ENCODE data around the gene POU2F1.

Gene POU2F1

DNA sequence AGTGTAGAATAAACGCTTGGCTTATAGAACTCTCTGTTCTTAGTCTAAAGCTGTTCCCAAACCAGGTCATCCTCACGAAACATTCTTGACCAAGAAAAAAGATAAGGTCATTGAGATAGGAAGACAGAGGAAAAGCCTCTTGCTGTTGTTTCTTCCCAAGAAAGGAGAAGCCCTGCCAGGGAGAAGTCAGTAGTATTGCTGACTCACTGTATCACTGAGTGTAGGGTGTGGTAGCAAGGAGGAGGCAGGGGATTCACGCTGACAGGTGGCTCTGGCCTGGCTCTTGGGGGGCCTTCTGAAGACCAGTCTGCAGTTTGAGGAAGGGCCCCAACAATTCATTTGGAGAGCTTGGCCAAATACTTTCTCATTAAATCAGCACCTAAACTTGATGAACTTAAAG lies 199.8 kb downstream of the POU2F1 start:
- TF ChIP-seq CTCF (IDR thresholded peaks at IDR 0.05): no peak
- H3K9me3 ChIP-seq: no peaks in the 10 kb centered on the region
- peaks cover 17% of the 10 kb centered on the region for H3K36me3 ChIP-seq
- H3K27ac ChIP-seq: no peak overlapping the region
- H3K27me3 ChIP-seq: no peaks in the 10 kb centered on the region
- no peak overlapping the region for H3K4me3 ChIP-seq (ENCODE audit: low read depth in 1 of 2, low read length in 1 of 2)
- no peaks in the 10 kb centered on the region for H3K4me1 ChIP-seq (ENCODE audit: control insufficient read depth in 1 of 2, insufficient read depth in 1 of 2, low read depth in 1 of 2, low read length in 1 of 2)

DNA sequence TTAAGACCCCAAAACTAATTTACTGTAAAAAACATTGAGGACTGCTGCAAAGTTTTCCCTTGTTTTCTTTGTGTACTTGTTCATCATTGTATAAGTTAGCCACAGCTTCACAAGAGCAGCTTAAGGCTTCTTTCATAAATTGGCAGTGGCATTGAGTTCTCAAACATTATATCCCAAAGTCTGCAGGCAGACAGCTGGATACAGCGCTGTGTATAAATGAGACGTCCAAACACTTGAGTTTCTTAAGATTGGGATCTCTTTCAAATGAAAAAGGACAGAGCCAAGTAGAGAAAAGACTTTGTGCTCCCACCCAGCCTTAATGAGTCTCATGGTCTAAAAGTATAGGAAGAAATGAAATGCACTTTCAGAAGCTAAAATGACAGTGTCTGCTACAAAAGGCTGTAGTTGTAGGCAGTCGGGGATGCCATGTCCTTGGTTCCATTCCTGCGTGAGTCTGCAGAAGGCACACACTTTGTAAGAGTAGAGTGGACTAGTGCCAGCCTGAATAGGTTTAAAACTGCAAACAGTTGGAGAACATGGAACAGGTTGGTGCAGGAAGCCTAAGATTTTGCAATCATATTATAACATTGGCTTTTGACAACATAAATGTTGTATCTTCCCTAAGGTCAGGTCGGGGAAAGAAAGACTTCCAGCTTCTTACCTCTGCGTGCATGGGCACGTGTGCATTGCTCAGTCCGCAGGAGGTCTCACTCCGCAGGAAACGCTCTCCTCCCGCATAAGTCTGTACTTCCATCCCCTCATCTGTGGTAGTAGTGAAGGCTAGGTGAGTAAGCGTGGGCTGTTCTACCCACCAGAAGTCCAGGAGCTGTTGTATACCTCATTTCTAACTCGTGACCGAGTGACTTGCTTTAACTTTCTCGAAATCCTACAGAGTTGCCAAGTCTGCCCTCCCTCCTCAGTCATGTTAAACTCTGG lies 203.3 kb downstream of the POU2F1 start:
- peaks cover 7% of the 10 kb centered on the region for H3K36me3 ChIP-seq
- no peaks in the 10 kb centered on the region for H3K9me3 ChIP-seq
- H3K27ac ChIP-seq: no peak overlapping the region
- no peak overlapping the region for H3K4me3 ChIP-seq (ENCODE audit: low read depth in 1 of 2, low read length in 1 of 2)
- no peaks in the 10 kb centered on the region for H3K4me1 ChIP-seq (ENCODE audit: control insufficient read depth in 1 of 2, insufficient read depth in 1 of 2, low read depth in 1 of 2, low read length in 1 of 2)
- no peaks in the 10 kb centered on the region for H3K27me3 ChIP-seq
- no peak for TF ChIP-seq CTCF (IDR thresholded peaks at IDR 0.05)

DNA sequence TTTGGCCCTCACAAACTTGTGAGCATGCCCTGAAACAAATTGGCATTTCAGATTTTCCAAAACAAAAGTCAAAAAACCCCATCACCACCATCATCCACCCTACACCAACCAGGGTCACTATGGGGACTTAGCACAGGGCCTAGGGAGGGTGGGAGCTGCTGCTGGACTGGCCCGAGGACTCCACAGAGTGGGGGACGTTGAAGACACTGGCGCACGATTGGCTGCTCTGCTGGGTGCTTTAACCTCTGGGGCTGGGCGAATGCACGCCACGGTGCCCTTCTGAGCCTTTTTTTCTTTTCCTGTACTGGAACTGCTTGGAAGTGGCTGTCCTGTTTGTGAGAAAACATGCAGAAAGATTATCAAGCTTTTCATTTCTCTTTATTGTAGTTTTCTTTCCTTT lies 204.8 kb downstream of the POU2F1 start:
- Histone ChIP-seq H3K27ac (no peak overlapping the region), H3K4me3 (ENCODE audit: low read depth in 1 of 2, low read length in 1 of 2) (no peak overlapping the region), H3K4me1 (ENCODE audit: control insufficient read depth in 1 of 2, insufficient read depth in 1 of 2, low read depth in 1 of 2, low read length in 1 of 2) (no peaks in the 10 kb centered on the region), H3K27me3 (no peaks in the 10 kb centered on the region), H3K9me3 (no peaks in the 10 kb centered on the region), H3K36me3 (peaks cover 7% of the 10 kb centered on the region)
- TF ChIP-seq CTCF (IDR thresholded peaks at IDR 0.05): no peak

DNA sequence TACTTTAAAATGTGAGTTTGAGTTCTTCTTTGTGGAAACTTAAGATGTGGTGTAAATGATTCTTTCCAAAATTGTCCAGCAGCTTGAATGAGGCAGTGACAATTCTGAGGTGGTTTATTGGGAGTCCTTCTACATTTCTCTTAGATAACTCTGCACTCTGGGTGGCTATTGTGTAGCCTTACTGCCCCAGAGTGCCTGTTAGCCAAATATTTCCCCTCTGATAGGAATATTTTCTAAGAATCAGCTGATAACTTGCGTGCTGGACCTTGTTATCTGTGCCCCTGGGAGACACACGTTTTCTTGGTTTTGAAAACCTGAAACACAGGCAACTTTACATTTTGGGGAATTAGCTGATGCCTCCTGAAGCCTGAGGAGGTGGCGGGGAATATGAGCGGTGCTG lies 206.0 kb downstream of the POU2F1 start:
- H3K4me3 ChIP-seq (ENCODE audit: low read depth in 1 of 2, low read length in 1 of 2): no peak overlapping the region
- H3K4me1 ChIP-seq (ENCODE audit: control insufficient read depth in 1 of 2, insufficient read depth in 1 of 2, low read depth in 1 of 2, low read length in 1 of 2): no peaks in the 10 kb centered on the region
- peaks cover 7% of the 10 kb centered on the region for H3K36me3 ChIP-seq
- no peak for TF ChIP-seq CTCF (IDR thresholded peaks at IDR 0.05)
- H3K27me3 ChIP-seq: no peaks in the 10 kb centered on the region
- no peak overlapping the region for H3K27ac ChIP-seq
- no peaks in the 10 kb centered on the region for H3K9me3 ChIP-seq

GRCh38 chr1:167427848-167428247 lies 207.2 kb downstream of the POU2F1 start:
- H3K4me3 ChIP-seq (ENCODE audit: low read depth in 1 of 2, low read length in 1 of 2): no peak overlapping the region
- no peak overlapping the region for H3K27ac ChIP-seq
- H3K36me3 ChIP-seq: no peaks in the 10 kb centered on the region

More at GRCh38 chr1:167427848-167428247, 207.2 kb downstream of the POU2F1 start:
- TF ChIP-seq CTCF (IDR thresholded peaks at IDR 0.05): no peak
- Histone ChIP-seq H3K9me3 (no peaks in the 10 kb centered on the region), H3K27me3 (no peaks in the 10 kb centered on the region), H3K4me1 (ENCODE audit: control insufficient read depth in 1 of 2, insufficient read depth in 1 of 2, low read depth in 1 of 2, low read length in 1 of 2) (no peaks in the 10 kb centered on the region)

All from neutrophil (primary cell).